GM19025 (cell line): ENCODE data around the gene CFAP206.

ENCODE experiments used
- ATAC-seq: cut with Tn5 transposase; IDR thresholded peaks from one replicate; pipeline ENCODE4 v1.9.1; 2021; ENCODE audit warnings: mild to moderate bottlenecking, low read depth, moderate library complexity; ENCODE audit not compliant: unreplicated experiment

CFAP206 gene, protein sequence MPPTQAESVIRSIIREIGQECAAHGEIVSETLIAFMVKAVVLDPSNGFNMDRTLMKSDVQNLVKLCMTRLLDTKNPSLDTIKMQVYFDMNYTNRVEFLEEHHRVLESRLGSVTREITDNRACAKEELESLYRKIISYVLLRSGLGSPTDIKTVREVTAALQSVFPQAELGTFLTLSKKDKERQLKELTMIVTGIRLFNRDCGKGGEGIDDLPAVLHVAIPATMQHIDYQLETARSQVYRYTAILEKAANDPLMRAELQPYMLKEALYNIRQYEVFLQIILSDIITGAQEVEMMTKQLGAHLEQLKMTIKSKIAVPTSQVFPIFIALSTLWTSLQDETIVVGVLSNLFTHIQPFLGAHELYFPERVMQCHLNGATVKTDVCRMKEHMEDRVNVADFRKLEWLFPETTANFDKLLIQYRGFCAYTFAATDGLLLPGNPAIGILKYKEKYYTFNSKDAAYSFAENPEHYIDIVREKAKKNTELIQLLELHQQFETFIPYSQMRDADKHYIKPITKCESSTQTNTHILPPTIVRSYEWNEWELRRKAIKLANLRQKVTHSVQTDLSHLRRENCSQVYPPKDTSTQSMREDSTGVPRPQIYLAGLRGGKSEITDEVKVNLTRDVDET

DNA sequence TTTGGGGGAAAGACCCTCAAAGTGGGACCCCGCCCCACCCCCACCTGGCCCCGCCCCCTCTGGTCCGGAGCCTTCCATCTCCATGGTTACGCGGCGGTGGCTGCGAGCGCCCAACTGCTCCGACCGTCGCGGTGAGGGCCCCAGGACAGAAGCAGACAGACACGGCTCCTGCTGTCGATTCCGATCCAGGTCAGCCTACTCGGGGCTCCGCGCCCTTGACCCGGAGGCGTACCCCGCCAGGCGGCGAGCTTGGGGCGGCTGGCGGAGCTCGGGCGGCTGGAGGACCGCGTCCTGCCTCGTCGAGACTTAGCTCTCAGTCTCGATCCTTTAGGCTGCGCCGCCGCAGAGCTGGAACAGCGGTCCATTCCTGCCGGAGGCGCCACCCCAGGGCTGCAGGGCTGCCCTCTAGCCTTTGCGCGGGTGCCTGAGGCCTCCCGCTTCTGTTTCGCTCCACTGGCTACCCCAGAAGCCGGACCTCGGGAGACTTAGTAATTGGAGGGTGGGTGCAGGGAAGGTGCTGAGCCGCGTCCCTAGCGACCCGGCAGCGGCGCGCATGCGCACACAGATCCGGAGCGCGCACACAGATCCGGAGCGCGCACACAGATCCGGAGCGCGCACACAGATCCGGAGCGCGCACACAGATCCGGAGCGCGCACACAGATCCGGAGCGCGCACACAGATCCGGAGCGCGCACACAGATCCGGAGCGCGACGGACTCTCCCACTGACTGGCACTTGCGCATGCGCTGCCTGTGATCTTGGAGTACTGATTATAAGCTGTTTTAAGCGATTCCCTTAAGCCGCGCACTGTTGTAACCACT is at the start of gene CFAP206:
TSS of gene CFAP206 (plus strand) at position 72 of the 820 bp plus-strand sequence. CDS start 1,868 bp downstream, outside the sequence.
- peak; percentile 80 for ATAC-seq

DNA sequence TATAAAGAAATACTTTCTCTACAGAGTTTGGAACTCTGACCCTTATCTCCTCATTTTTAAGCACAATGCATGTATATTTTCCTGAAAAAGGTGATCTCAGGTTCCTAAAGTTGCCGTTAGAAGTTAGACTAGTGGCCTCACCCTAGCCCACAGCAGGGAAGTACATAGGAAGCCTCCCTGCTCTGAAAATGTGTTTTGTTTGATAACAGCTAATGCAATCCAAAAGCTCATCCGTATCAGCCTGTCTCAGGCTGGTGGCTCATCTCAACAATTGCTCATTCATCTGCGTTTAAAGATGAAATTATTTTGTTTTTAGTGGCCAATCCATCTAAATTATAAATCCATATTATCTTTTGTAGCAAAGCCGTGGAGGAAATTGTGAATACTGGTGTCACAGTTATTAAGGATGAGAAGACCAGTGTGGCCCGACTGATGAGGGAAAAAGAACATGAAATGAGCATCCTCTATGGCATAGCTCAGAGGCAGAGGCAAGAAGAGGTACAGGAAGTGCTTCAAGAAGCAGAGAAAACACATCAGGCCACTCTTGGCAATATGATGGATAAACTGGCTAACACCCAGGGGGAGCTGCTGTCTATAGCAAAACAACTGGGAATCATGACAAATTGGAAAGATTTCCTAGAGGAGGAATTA is 43.0 kb upstream of the CFAP206 start:
- ATAC-seq: no peak

DNA sequence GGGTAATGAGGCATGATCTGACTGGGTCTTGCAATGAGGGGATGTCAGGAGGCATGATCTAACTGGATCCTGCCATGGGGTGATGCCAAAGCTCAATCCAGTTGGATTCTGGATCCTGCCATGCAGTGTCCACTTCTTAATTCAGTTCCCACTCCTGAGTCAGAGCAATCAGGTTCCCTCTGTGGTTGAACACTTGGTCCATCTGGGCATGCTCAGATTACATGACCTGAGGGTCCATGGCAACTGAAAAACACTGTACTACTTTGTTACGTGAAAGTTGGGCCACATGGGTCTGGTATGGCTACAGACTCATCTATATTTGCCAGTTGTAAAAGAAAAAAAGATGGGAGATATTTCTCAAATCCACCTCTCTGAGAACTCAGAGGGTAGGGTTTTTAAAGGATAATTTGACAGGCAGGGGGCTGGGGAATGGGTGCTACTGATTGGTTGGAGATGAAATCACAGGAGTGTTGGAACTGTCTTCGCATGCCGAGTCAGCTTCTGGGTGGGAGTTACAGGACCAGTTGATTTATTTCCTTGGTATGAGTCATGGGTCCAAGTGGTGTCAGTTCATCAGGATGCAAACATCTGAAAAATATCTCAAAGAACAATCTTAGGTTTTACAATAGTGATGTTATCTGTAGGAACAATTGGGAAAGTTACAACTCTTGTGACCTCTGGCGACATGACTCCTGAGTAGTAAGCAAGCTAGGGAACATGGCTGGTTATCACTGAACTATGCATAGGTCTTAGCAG is 41.5 kb upstream of the CFAP206 start:
- no peak for ATAC-seq

DNA sequence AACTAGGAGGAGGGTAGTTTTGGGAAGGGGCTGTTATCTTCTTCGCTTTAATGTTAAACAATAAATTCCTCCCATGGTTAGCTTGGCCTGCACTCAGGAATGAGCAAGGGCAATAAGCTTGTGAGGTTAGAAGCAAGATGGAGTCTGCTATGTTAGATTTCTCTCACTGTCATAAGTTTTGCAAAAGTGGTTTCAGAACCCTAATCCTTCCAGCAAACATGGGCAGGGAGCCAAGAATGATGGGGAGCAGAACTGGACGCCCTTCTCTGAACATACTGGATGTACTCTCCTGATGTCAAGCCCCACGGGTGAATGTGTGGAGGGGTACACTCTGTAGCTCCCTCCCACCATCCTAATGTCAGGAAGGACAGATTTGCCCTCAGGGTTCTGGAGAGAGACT is 40.9 kb upstream of the CFAP206 start:
- no peak for ATAC-seq

DNA sequence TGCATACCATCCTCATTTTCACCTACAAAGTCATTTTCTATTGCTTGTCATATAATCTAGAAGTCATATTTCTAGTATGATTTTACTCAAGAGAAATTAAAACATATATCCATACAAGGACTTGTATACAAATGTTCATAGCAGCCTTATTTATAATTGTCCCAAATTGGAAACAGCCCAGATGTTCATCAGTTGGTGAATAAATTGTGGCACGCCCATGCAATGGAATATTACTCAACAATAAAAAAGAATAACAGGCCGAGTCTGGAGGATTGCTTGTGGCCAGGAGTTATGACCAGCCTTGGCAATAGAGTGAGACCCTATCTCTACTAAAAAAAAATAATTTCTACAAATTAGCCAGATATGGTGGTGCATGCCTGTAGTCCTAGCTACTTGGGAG is 34.4 kb upstream of the CFAP206 start:
- ATAC-seq: no peak

DNA sequence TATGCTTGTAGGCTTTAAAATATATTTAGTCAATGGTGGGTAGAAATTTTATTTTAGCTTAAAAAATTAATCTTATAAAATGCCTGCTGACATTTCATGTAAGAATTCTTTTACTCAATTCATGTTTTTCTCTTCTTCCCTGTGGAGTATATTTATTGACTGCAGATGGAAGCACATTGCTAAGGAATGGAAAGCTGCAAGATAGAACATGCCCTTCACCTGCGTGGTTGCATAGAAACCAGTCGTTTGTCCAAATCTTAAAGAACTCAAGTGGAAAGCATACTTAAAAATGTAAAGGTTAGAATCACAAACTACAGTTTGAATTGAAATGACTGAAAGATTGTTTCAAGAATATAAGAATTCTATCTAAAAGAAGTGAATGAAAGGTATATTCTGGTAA is 32.5 kb upstream of the CFAP206 start:
- ATAC-seq: no peak

DNA sequence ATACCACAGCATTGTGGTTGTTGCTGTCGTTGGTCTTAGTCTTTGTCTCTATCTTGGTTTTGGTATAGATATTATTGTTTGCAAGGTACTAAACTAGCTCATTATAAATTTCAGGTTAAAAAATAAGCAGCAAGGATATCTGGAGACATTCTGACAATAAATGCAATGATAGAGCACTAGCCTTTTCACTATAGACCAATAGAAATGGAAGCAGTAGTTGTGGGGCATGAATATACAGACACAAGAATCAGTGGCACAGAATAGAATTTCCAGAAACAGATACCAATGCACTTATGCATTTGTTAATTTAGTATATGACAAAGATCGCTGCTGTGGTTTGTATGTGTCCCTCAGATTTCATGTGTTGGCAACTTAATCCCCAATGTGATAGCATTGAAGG is 31.1 kb upstream of the CFAP206 start:
- no peak for ATAC-seq

DNA sequence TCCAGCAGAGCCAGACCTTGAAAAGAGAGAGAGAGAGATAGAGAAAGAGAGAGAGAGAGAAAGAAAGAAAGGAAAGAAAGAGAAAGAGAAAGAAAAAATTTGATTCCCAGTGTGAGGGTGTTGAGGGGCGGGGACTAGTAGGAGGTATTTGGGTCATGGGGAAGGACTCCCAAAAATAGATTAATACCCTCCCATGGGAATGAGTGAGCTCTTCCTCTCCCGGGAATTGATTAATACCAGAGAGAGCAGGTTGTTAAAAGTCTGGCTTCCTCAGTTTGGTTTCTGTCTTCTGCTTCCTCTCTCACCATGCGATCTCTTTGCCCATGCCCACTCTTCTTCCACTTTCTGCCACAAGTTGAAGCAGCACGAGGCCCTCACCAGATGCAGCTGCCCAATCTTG is 28.8 kb upstream of the CFAP206 start:
- no peak for ATAC-seq

DNA sequence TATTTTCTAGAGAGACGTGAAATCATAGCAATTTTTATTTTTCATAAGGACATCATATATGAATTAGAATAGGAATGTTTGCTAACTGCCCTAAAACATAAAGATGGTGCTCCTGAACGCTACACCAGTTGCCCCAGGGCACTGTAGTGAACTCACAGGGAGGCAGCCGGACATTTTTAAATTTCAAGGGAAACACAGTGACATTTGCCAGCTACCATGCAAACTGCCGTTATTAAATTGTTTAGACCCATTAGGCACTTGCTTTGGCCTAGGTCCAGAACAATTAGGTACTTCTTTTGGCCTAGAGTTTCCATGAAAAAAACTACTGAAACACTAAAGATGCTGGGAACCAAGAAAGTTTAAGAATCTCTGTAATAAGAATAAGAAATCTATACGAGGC is 24.9 kb upstream of the CFAP206 start:
- ATAC-seq: no peak

DNA sequence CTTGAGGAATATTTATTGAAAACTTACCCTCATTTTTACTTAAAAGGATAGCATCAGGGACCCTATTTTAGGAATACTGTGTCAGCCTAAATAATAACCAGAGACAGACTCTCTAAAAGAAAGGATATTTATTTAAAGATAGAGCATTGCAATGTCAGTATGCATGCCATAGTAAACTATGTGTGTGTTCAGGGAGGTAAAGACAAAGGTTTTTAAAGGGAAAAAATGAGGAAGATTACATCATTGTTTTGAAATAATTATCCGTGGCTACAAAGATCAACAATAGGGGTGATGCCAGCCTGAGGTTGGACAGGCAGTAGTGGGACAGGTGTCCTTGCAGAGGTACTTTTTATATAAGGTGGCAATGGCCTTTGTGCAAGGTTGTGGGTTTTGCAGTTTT is 23.7 kb upstream of the CFAP206 start:
- no peak for ATAC-seq

DNA sequence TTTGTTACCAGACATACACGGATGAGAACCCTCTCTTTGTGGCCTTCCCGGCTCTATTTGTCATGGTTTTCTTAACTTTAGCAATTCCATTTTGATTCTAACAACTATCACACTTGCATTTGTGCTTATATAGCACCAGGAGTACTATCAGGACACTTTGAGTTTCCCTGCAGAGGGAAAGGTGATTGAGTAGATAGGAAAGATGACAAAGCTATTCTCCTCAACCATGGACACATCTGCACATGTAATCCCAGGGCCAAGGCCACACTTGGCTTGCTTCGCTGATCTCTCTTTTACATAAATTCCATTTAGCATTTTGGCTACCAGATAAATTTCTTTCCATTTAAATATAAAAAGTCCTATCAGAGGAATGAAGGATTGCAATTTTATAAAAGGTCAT is 23.3 kb upstream of the CFAP206 start:
- no peak for ATAC-seq

DNA sequence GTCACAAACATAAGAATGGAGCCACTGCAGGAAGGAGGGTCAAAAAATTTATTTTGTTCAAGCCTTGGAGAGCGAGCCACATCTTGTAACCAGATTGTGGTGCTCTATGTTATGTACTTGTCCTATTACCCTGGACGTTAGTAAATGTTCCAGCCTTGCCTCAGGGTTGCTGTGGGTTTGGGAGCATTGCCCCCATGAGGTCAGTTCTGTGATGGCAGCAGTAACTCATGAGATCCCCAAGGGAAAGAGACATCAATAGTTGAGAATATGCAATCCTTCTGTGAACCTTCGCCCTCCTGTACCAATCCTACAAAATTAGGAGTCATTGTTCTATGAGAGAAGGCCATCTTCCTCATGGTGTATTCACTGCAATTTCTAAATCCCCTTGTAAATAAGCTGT is 16.4 kb upstream of the CFAP206 start:
- ATAC-seq: no peak

DNA sequence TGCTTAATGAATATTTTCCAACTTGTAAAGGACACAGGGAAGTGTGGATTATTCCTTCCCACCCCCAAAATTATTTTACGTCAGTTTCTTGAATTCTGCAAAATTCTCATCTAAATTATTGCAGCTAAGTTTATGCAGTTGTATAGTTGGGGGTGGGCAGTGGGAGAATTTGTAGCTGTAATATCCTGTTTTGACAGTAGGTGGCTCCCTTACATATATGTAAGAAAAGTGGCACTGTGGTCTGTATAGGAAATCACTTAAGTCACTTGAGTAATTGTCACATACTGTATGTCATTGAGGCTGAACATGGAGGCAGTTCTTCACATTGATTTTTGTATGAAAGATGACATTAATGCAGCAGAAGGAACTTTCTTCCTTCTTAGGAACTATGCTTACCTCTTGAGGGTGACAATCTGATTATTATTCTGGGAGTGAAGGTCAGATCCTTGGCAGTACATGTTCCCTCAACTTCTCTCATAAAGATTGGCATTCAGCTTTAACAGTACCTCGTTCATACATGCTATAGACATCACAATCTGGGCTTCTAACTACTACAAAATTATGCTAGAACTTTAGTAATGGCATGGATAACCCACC is 14.6 kb upstream of the CFAP206 start:
- ATAC-seq: peak; percentile 72

DNA sequence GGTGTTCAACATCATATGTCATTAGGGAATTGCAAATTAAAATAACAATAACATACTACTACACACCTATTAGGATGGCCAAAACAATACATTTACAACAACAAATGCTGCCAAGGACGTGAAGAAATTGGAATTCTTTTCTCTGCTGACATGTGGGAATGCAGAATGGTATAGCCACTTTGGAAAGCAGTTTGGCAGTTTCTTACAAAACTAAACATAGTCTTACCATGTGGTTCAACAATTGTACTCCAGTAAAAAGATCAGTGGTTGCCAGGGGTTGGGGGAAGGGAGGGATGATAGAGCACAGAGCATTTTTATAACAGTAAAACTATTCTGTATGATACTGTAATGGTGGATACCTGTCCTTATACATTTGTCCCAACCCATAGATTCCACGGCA is 12.3 kb upstream of the CFAP206 start:
- no peak for ATAC-seq

DNA sequence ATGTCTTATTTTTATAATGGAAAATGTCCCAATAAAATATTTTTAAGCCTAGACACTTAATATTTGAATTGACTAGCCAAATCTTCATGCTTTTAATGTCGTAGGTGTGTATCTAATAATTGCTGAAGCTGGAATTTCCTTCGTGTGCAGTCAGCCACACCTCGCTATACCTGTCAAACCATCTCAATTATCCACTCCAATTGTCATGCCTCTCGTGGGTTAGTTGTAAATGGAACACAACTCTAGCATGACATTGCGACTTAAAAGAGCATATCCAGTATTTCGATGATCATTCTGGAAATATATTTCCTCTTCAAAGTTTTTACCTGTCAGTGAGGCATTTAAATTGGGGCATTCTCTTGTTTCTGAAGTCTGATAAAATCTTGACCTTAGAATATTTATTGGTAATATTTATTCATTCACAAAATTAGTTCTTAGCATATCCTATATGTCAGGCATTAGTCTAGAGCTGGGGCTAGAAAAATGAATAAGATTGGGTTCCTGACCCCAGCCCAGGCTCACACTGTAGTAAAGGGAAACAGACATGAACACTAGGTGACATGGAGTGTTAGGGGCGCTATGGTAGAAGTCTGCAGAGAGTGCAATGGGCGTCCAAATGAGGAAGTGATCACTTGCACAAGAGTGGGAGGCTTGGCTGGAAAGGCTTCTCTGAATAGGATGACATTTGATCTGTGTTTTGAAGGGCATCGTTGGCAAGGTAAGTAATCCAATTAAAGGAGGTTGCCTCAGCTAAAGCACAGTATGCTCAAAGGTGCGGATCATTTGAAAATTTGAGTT is 11.0 kb upstream of the CFAP206 start:
- no peak for ATAC-seq

DNA sequence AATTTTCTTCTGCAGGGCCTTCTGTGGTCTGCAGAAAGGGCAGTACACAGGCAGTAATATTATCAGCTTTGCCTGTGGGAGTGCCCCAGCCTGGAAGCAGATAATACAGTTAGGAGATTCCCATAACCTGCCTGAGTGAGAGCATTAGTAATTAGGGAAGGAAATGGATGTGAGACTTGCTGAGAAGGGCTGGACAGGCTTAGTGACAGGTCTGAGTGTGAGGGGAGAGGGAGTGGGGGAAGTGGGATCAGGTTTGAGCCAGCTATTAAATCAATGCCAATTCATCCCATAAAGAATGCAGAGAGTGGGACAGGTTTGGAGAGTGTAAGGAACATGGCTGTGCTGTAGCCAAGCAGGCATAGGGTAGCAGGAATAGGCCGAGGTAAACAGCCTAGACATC is 10.1 kb upstream of the CFAP206 start:
- no peak for ATAC-seq

DNA sequence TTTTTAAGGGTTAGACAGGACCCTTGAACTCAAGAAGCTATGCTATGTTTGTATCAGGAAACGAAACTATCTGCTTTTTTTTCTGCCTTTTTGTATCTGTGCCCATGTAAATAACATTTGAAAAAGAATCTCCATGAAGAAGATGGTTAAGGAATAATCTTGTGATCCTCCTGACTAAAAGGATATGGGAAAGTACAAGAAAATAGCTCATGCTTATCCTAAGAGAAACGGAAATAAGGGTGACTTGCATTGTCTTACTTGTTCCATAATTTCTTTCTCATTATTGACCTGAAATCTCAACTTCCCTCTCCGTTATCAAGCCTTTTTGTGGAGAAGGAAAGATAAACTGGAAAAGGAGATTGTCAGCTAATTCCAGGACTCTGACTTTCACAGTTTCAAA is 5.9 kb upstream of the CFAP206 start:
- ATAC-seq: no peak

DNA sequence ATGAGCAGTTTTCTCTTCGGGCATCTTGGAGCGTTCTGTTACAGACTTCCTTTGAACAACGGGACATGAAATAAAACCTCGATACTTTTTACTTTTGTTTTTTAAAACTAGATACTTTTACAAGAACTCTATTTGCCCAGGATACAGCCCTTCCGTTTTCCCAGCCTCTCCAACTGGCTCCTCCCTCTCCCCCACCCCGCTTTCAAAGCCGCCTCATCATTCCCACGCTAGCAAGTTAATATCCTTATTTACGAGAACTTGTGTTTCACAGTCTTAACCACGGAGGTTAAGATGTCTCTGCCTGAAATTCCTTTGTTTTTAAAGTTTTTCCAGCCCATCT is 241 bp upstream of the CFAP206 start:
- ATAC-seq: peak; percentile 8

DNA sequence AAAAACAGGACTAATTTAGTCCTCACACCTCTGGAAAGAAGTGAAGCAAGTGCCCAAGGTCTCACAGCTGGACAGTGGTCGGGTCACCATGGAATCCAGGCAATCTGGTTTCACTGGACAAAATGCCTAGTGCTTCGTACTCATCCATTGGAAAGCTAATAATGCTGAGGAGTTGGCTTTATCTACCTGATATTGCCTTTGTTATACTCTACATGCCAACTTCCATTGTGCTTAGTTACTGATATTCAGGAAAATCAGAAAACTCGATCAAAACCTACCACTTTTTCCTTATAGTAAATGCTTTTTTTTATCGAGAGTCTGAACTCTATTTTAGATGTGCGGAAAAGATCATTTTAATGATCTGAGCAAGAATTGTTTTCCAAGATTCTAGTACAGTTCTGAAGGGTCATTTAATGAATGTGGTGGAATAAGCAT is 966 bp downstream of the CFAP206 start:
- peak; percentile 3 for ATAC-seq
